ENCODE results near the gene TTC24. TPM values are rescaled to one million over a fixed set of nuclear protein-coding genes. Genes with fewer than 3 reads are reported as not detected.
"Not testable (repeated sequence)": the region's sequence is repeated elsewhere in the genome, so short reads cannot be mapped to it uniquely, and the experiment has no call there.

Gene TTC24
- total RNA-seq, 3 donors from 2014 or later: 0.25 to 0.43 (median 0.34) TPM

DNA sequence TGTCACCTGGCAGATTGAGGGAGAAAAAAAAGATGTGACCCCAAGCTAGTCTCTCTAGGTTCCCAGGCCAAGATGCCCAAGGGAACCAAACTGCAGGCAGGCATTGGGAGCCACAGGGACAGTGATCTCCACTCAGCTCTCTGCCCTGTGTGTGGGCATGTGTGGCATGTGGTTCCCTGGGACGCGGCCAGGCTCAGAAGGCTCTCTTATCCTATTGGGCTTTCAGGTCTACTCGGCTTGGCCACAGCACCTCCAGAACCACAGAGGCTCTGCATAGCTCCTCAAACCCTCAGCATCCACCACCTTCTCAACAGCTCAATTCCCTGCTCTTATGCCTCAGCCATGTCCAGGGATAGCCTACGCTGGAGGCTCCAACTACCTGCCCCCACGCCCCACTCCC is 29.2 kb upstream of the TTC24 start:
- intact Hi-C loops (cut with DNase I, micrococcal nuclease): no loop called here
- TF ChIP-seq, protein P1, sequence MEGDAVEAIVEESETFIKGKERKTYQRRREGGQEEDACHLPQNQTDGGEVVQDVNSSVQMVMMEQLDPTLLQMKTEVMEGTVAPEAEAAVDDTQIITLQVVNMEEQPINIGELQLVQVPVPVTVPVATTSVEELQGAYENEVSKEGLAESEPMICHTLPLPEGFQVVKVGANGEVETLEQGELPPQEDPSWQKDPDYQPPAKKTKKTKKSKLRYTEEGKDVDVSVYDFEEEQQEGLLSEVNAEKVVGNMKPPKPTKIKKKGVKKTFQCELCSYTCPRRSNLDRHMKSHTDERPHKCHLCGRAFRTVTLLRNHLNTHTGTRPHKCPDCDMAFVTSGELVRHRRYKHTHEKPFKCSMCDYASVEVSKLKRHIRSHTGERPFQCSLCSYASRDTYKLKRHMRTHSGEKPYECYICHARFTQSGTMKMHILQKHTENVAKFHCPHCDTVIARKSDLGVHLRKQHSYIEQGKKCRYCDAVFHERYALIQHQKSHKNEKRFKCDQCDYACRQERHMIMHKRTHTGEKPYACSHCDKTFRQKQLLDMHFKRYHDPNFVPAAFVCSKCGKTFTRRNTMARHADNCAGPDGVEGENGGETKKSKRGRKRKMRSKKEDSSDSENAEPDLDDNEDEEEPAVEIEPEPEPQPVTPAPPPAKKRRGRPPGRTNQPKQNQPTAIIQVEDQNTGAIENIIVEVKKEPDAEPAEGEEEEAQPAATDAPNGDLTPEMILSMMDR (IDR thresholded peaks at IDR 0.05): no peak
- ATAC-seq (no peak), DNase-seq (no peak)
- no peaks in the 10 kb centered on the region for H3K36me3 ChIP-seq (ENCODE audit: low read depth)
- no peaks in the 10 kb centered on the region for H3K9me3 ChIP-seq
- H3K4me3 ChIP-seq: no peak overlapping the region
- H3K4me1 ChIP-seq (ENCODE audit: low read depth): no peaks in the 10 kb centered on the region

DNA sequence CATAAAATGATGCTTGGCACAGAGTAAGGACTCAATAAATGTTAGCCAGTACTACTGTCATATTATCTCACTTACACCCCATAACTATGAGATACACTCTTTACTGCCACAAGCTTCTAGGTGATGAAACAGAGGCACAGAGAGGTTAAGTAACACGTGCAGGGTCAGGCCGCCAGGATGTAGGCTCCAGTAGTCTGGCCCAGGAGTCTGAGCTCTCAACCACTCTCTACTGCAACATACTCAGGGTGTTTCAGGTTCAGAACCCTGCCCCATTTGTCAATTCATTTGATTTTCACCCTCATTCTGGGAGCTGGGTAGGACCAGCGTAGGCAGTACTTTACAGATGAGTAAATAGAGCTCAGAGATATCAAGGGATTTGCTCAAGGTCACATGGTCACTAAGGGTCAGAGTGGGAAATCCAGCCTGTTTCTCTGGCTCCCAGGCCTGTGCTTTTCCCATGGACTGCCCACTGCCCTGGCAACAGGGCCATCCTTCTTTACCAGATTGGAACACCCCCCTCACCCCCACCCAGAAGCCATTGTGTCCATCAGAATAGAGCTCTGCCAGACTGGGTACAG is 28.4 kb upstream of the TTC24 start:
- intact Hi-C loops (cut with DNase I, micrococcal nuclease): no loop called here
- TF ChIP-seq, protein P1 (IDR thresholded peaks at IDR 0.05): no peak
- DNase-seq: no peak
- no peaks in the 10 kb centered on the region for H3K36me3 ChIP-seq (ENCODE audit: low read depth)
- no peak for ATAC-seq
- H3K4me1 ChIP-seq (ENCODE audit: low read depth): no peaks in the 10 kb centered on the region
- H3K4me3 ChIP-seq: no peak overlapping the region
- H3K9me3 ChIP-seq: no peaks in the 10 kb centered on the region

DNA sequence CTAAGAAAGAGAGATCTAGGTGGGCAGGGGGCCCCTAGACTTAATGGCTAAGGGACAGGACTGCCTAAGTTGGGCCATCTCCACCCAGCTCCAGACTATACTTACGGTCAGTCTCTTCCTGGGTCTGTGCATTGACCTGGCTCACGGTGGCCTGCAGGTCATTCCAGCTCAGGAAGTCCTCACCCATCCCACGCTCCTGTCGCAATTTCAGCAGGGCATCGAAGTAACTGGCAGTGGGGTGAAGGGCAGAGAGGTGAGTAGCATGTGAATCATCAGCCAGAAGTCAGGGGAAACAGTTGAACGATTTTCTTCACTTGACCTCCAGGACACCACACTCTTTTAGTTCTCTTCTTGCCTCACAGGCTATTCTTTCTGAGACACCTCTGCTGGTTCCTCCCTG is 27.7 kb upstream of the TTC24 start:
- Histone ChIP-seq H3K36me3 (ENCODE audit: low read depth) (no peaks in the 10 kb centered on the region), H3K9me3 (no peaks in the 10 kb centered on the region), H3K4me3 (no peak overlapping the region), H3K4me1 (ENCODE audit: low read depth) (no peaks in the 10 kb centered on the region)
- no peak for DNase-seq
- intact Hi-C loops (cut with DNase I, micrococcal nuclease): no loop called here
- TF ChIP-seq, protein P1 (IDR thresholded peaks at IDR 0.05): no peak
- no peak for ATAC-seq

DNA sequence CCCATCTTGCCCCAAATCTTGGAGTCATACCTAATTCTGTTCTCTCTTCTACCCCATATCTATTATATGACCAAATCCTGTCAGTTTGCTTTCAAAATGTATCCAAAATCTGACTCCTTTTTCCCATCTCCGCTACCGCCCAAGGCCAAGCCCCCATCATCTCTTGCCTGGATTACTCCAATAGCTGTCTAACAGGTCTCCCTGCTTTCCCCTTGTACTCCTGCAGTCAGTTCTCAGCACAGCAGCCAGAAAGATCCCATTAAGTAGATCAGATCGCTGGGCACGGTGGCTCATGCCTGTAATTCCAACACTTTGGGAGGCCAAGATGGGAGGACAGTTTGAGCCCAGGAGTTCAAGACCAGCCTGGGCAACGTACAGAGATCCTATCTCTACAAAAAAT is 27.0 kb upstream of the TTC24 start:
- intact Hi-C loops (cut with DNase I, micrococcal nuclease): no loop called here
- no peaks in the 10 kb centered on the region for H3K9me3 ChIP-seq
- ATAC-seq: no peak
- no peak for DNase-seq
- TF ChIP-seq, protein P1 (IDR thresholded peaks at IDR 0.05): no peak
- no peak overlapping the region for H3K4me3 ChIP-seq
- no peaks in the 10 kb centered on the region for H3K4me1 ChIP-seq (ENCODE audit: low read depth)
- no peaks in the 10 kb centered on the region for H3K36me3 ChIP-seq (ENCODE audit: low read depth)

DNA sequence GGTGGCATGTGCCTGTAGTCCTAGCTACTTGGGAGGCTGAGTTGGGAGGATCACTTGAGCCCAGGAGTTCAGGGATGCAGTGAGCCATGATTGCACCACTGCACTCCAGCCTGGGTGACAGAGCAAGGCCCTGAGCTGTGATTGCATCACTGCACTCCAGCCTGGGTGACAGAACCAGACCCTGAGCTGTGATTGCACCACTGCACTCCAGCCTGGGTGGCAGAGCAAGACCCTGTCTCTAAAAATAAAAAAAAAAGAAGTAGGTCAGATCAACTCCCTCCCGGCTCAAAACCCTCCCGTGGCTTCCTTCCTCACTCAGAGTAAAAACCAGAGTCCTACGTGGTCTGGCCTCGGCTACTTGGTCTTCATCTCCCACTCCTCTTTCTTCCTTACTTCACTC is 26.6 kb upstream of the TTC24 start:
- H3K4me3 ChIP-seq; H3K4me1 ChIP-seq (ENCODE audit: low read depth); H3K9me3 ChIP-seq; H3K36me3 ChIP-seq (ENCODE audit: low read depth); intact Hi-C loops (cut with DNase I, micrococcal nuclease); DNase-seq; ATAC-seq: not testable (repeated sequence)

DNA sequence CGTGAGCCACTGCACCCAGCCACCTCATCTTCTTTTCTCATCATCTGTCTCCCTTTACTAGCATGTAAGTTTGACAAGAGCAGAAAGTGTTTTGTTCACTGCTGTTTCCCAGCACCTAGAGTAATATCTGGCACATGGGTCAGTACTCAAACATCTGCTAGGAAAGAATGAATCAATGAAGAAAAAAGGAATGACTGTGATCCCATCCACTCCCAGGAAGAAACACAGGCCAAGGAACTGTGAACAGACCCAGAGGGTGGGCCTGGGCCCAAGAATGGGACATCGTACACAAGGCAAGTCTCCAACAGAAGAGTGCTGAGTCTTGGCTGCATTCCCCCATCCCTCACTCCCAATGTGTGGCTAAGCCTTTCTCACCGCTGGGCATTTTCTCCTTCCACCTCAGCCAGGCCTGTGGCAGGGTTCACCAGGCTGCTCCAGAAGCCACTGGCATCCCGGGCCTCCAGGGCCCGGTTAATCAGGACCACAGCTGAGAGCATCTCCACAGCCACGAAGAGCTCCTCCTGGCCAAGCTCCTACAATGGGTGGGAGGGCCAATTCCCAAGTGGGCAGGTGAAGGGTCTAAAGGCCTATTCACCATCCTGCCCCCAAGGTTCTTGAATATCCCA is 25.6 kb upstream of the TTC24 start:
- Histone ChIP-seq H3K4me1 (ENCODE audit: low read depth) (no peaks in the 10 kb centered on the region), H3K4me3 (no peak overlapping the region), H3K9me3 (no peaks in the 10 kb centered on the region), H3K36me3 (ENCODE audit: low read depth) (no peaks in the 10 kb centered on the region)
- intact Hi-C loops (cut with DNase I, micrococcal nuclease): no loop called here
- TF ChIP-seq, protein P1 (IDR thresholded peaks at IDR 0.05): no peak
- no peak for DNase-seq
- ATAC-seq: no peak
